T-cell (primary cell): ENCODE data around the gene ADCY5. TPM values are rescaled to one million over a fixed set of nuclear protein-coding genes. Genes with fewer than 3 reads are reported as not detected.

Source experiments
- ATAC-seq, 4 experiments: fragments of 200-7000 bp in 3 of 4; fragments of 150-1000 bp in 1 of 4; cut with Tn5 transposase; replicated peaks in 1 of 4; 1 replicate in 3 of 4; 2 replicates in 1 of 4; pipeline ENCODE4 v1.10.0; 2021; ENCODE audit warnings: moderate library complexity in 3 of 4, mild to moderate bottlenecking in 2 of 4, moderate number of reproducible peaks in 1 of 4
- CTCF ChIA-PET, 2 donors: fragments of 300-600 bp; sonication (Branson Sonifier 250); formaldehyde crosslinking; loops; one replicate each; lab custom pipeline; 2022; ENCODE audit warnings: antibody characterized with exemption in 2 of 2; lab: Charles Lee
- POLR2A ChIA-PET, 2 donors: fragments of 300-600 bp; sonication (Branson Sonifier 250); formaldehyde crosslinking; loops; one replicate each; lab custom pipeline; 2022; ENCODE audit warnings: antibody characterized with exemption in 2 of 2; lab: Charles Lee
- DNase-seq, 35 experiments: peaks; one replicate each; pipeline versions ENCODE4 v3.0.0 to v3.0.0-alpha.2; 2013 to 2023
- H3K27ac ChIP-seq: one replicate; pipeline ENCODE4 v1.5.1; 2013; ENCODE audit warnings: low read length
- H3K27me3 ChIP-seq, 2 experiments: replicated peaks in 1 of 2; 1 replicate in 1 of 2; 2 replicates in 1 of 2; pipeline versions ENCODE4 v1.6.1 to v1.7.0; 2013; ENCODE audit warnings: low read length in 1 of 2, mixed read lengths in 1 of 2; ENCODE audit not compliant: control insufficient read depth in 2 of 2, insufficient read depth in 2 of 2; ENCODE audit errors: extremely low read depth in 1 of 2
- H3K36me3 ChIP-seq, 2 donors: 1 replicate in 1 of 2; 2 replicates in 1 of 2; pipeline versions ENCODE4 v1.6.1 to v1.7.0; 2013; ENCODE audit warnings: low read length in 1 of 2; ENCODE audit not compliant: control insufficient read depth in 2 of 2, insufficient read depth in 1 of 2; ENCODE audit errors: extremely low read depth in 1 of 2
- H3K4me1 ChIP-seq, 2 experiments: 1 replicate in 1 of 2; 2 replicates in 1 of 2; pipeline versions ENCODE4 v1.6.1 to v1.7.0; 2013; ENCODE audit warnings: low read length in 2 of 2, mixed read lengths in 1 of 2; ENCODE audit not compliant: insufficient read depth in 2 of 2, control insufficient read depth in 1 of 2; ENCODE audit errors: extremely low read depth in 1 of 2
- H3K4me3 ChIP-seq, 2 donors: 1 replicate in 1 of 2; 2 replicates in 1 of 2; pipeline versions ENCODE4 v1.5.1 to v1.7.0; 2013; ENCODE audit warnings: mild to moderate bottlenecking in 2 of 2, low read length in 1 of 2, moderate library complexity in 1 of 2; ENCODE audit not compliant: control insufficient read depth in 1 of 2; ENCODE audit errors: extremely low read depth in 1 of 2
- H3K9me3 ChIP-seq: 2 replicates; pipeline ENCODE4 v1.7.0; 2013
- H3K27ac Mint-ChIP-seq, 2 donors: one replicate each; pipeline ENCODE4 v1.8.0; 2020 to 2021; ENCODE audit warnings: mild to moderate bottlenecking in 2 of 2, mixed read lengths in 2 of 2
- H3K27me3 Mint-ChIP-seq, 2 donors: one replicate each; pipeline ENCODE4 v1.8.0; 2021 to 2022; ENCODE audit warnings: mixed read lengths in 2 of 2
- H3K36me3 Mint-ChIP-seq: one replicate; pipeline ENCODE4 v1.8.0; 2021; ENCODE audit warnings: mixed read lengths
- H3K4me1 Mint-ChIP-seq, 3 donors: one replicate each; pipeline ENCODE4 v1.8.0; 2020 to 2022; ENCODE audit warnings: mixed read lengths in 3 of 3, mild to moderate bottlenecking in 1 of 3
- H3K4me3 Mint-ChIP-seq, 3 donors: one replicate each; pipeline ENCODE4 v1.8.0; 2020 to 2022; ENCODE audit warnings: mild to moderate bottlenecking in 3 of 3, mixed read lengths in 3 of 3, moderate library complexity in 3 of 3
- H3K9me3 Mint-ChIP-seq, 3 donors: one replicate each; pipeline ENCODE4 v1.8.0; 2020 to 2022; ENCODE audit warnings: mixed read lengths in 3 of 3
- WGBS: methylation state at CpG from one replicate; pipeline ENCODE4 v1.1.5; 2013; ENCODE audit warnings: missing lambda C conversion rate; ENCODE audit not compliant: insufficient coverage; 5-methylcytosine and 5-hydroxymethylcytosine counted together
- total RNA-seq, 35 experiments: library from RNA in 6 of 35; stranded (reverse) in 6 of 35; fragments of 120-200 nt in 1 of 35; gene quantifications; one replicate each; pipeline versions ENCODE4 v1.2.1 to v1.2.4 and lab custom pipeline; 2013 to 2026

ADCY5 gene
- total RNA-seq, 5 donors from 2014 or later (not counting 1 experiment from before 2014, with no cell fraction given) = 0.23 TPM; not detected in 4

DNA sequence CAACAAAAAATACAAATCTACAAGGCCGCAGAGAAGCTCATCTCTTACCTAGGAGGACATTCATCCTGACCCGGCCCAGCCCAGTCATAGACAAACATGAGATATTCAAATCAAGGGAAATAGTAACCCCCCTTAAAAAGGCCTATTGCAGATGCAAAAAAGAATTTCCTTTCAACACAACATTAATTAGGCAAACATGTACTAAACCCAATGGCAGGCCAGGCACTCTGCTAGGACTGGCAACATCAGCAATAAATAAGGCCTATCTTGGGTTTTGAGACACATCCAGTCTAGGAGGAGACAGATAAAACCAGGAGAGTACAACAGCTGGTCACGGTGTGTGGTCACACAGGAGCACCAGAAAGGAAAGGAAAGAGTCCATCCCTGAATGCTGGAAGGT, 61.4 kb downstream of the ADCY5 start:
- ATAC-seq = no peak
- H3K9me3 Mint-ChIP-seq = no peaks in the 10 kb centered on the region
- Histone ChIP-seq H3K4me1 (no peaks in the 10 kb centered on the region), H3K9me3 (no peaks in the 10 kb centered on the region), H3K36me3 (no peaks in the 10 kb centered on the region), H3K27ac (no peak overlapping the region), H3K27me3 (peaks cover 0 to 46% of the 10 kb centered on the region in 2 experiments), H3K4me3 (no peak overlapping the region)
- no peaks in the 10 kb centered on the region for H3K36me3 Mint-ChIP-seq
- ChIA-PET CTCF (no interaction called here), POLR2A (no interaction called here)
- no peak overlapping the region for H3K27ac Mint-ChIP-seq
- H3K27me3 Mint-ChIP-seq = peaks cover 28 to 31% of the 10 kb centered on the region in 2 donors
- no peaks in the 10 kb centered on the region for H3K4me1 Mint-ChIP-seq
- DNase-seq = no peak
- 72% methylated on average over 2 of the region's 3 CpGs for WGBS
- H3K4me3 Mint-ChIP-seq = no peak overlapping the region

DNA sequence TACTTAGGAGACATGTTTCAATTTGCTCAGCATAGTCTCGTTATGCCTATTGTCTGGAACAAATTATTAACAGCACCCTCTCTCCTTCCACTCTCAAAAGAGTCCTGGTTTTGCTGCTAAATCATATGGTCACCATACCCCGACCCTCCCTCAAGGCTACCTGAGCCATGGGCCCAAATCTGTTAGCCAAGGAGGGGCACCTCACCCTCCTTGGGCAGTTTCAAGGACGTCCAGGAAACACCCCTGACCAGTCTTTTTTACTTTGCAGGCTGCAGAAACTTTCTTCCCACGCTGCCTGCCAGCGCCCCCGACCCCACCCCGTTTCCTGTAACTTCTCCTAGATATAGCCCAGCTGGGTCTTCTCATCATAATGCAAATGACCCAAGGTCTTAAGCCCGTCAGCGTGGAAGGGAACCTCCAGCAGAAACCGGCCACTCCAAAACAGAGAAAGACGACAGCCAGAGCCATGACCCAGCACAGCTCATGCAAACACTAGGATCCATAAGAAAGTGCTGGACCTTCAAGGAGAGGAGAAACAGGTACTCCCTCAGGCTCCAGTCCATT, 62.3 kb downstream of the ADCY5 start:
- Histone ChIP-seq H3K27me3 (peaks cover 0 to 41% of the 10 kb centered on the region in 2 experiments), H3K4me3 (no peak overlapping the region), H3K4me1 (no peaks in the 10 kb centered on the region), H3K36me3 (no peaks in the 10 kb centered on the region), H3K27ac (no peak overlapping the region), H3K9me3 (no peaks in the 10 kb centered on the region)
- no peak for DNase-seq
- Mint-ChIP-seq H3K27me3 (peaks cover 28 to 30% of the 10 kb centered on the region in 2 donors), H3K27ac (no peak overlapping the region), H3K4me3 (no peak overlapping the region), H3K36me3 (no peaks in the 10 kb centered on the region), H3K9me3 (no peaks in the 10 kb centered on the region), H3K4me1 (no peaks in the 10 kb centered on the region)
- ChIA-PET CTCF (no interaction called here), POLR2A (no interaction called here)
- 27% methylated on average over 7 of the region's 11 CpGs for WGBS
- ATAC-seq = no peak

DNA sequence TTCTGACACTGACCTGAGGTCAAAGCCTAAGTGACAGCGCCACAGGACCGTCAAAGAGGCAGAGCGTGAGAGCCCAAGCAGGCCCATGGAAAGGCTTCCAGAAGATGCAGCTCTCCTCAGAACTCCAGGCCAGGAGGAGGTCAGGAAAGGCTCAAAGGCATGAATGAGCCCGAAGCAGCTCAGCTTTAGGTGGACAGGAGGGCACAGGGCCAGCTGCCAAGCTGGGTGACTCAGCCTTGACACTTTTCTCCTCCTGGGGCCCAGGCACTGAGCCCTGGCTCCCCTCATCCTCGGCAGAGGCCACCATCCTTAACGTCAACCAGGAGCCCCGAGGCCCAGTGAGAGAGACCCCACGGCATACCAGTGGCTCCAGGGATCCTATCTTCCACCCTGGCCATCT, 62.9 kb downstream of the ADCY5 start:
- peaks cover 0 to 37% of the 10 kb centered on the region in 2 experiments for H3K27me3 ChIP-seq
- 62% methylated on average over 6 of the region's 8 CpGs for WGBS
- H3K27ac ChIP-seq = no peak overlapping the region
- Mint-ChIP-seq H3K4me1 (no peaks in the 10 kb centered on the region), H3K4me3 (no peak overlapping the region), H3K27ac (no peak overlapping the region), H3K9me3 (no peaks in the 10 kb centered on the region), H3K36me3 (no peaks in the 10 kb centered on the region), H3K27me3 (peaks cover 28 to 30% of the 10 kb centered on the region in 2 donors)
- no peaks in the 10 kb centered on the region for H3K36me3 ChIP-seq
- ATAC-seq (no peak), DNase-seq (no peak)
- ChIA-PET CTCF (no interaction called here), POLR2A (no interaction called here)
- H3K4me3 ChIP-seq = no peak overlapping the region
- no peaks in the 10 kb centered on the region for H3K9me3 ChIP-seq
- no peaks in the 10 kb centered on the region for H3K4me1 ChIP-seq

DNA sequence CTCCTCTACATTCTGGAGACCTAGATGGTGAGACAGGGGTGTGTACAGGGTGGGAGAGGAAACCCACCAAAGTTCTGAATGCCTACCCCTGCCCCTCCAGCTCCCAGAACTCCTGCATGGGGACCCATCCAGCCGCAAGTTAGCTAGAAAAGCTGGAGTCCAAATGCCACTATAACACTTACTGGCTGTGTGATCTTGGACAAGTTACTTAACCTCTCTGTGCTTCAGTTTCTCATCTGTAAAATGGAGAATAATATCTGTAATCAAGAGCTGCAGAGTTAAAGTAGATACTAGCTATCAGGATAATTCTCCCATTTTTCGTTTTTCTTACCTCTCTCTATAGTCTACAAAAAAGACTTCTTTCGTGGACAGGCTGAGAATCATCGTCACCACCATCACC, 63.4 kb downstream of the ADCY5 start:
- peaks cover 28 to 30% of the 10 kb centered on the region in 2 donors for H3K27me3 Mint-ChIP-seq
- H3K4me1 ChIP-seq = no peaks in the 10 kb centered on the region
- H3K27me3 ChIP-seq = peaks cover 0 to 36% of the 10 kb centered on the region in 2 experiments
- no peaks in the 10 kb centered on the region for H3K36me3 Mint-ChIP-seq
- no peaks in the 10 kb centered on the region for H3K36me3 ChIP-seq
- DNase-seq = no peak
- no peaks in the 10 kb centered on the region for H3K9me3 ChIP-seq
- CTCF ChIA-PET = no interaction called here
- H3K4me3 Mint-ChIP-seq = no peak overlapping the region
- 100% methylated on average over 2 of the region's 4 CpGs for WGBS
- H3K27ac ChIP-seq = no peak overlapping the region
- H3K27ac Mint-ChIP-seq = no peak overlapping the region
- no peak overlapping the region for H3K4me3 ChIP-seq
- no peak for ATAC-seq
- no peaks in the 10 kb centered on the region for H3K9me3 Mint-ChIP-seq
- POLR2A ChIA-PET = no interaction called here
- no peaks in the 10 kb centered on the region for H3K4me1 Mint-ChIP-seq

DNA sequence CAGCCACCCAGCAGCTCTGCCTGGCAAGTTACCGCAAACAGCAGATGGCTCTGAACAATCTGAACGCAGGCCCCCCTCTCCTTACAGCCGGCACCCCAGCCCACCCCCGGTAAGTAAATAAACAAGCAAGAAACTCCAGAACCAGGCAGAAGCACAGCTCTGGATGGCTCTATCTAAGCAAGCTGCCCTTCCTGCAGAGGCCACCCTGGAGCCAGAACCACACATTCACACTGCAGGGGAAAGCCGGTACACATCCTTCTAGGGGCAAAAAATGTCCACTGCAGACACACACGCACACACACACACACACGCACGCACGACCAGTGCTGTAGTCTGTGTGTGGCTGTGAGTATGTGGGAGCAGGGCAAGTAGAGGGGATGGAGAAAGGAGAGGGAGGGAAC, 63.9 kb downstream of the ADCY5 start:
- H3K36me3 ChIP-seq = no peaks in the 10 kb centered on the region
- no peak for DNase-seq
- CTCF ChIA-PET = no interaction called here

DNA sequence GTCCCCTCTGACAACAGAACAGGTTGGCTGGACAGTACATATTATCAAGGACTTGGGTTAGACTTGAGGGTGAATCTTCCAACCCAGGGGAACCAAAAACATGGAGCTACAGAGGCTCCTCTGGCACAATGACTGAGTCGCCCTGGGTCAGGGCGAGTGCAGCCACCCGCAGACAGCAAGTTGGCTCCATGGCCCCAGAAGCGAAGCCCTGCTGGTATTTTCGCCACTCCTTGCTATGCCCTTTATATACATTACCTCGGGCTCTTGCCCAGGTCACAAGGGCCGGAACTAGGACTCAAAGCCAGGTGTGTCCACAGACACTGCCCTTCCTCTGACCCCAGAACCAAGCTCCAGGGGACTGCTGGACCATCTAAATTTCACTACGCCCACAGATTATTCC, 64.6 kb downstream of the ADCY5 start:
- Histone ChIP-seq H3K4me3 (no peak overlapping the region), H3K9me3 (no peaks in the 10 kb centered on the region), H3K27ac (no peak overlapping the region), H3K4me1 (no peaks in the 10 kb centered on the region), H3K27me3 (peaks cover 0 to 29% of the 10 kb centered on the region in 2 experiments), H3K36me3 (no peaks in the 10 kb centered on the region)
- POLR2A ChIA-PET = no interaction called here
- CTCF ChIA-PET = no interaction called here
- DNase-seq = no peak
- no peak for ATAC-seq
- 67% methylated on average over 3 of the region's 8 CpGs for whole genome bisulfite sequencing
- no peaks in the 10 kb centered on the region for H3K36me3 Mint-ChIP-seq
- no peaks in the 10 kb centered on the region for H3K4me1 Mint-ChIP-seq
- H3K27ac Mint-ChIP-seq = no peak overlapping the region
- no peaks in the 10 kb centered on the region for H3K9me3 Mint-ChIP-seq
- peaks cover 28 to 30% of the 10 kb centered on the region in 2 donors for H3K27me3 Mint-ChIP-seq
- no peak overlapping the region for H3K4me3 Mint-ChIP-seq

More for the DNA sequence above, 63.9 kb downstream of the ADCY5 start:
- Mint-ChIP-seq H3K4me1 (no peaks in the 10 kb centered on the region), H3K27me3 (peaks cover 28 to 30% of the 10 kb centered on the region in 2 donors), H3K9me3 (no peaks in the 10 kb centered on the region), H3K27ac (no peak overlapping the region), H3K36me3 (no peaks in the 10 kb centered on the region), H3K4me3 (no peak overlapping the region)
- WGBS = 83% methylated on average over 1 of the region's 9 CpGs
- no peak for ATAC-seq
- no peak overlapping the region for H3K4me3 ChIP-seq
- peaks cover 0 to 31% of the 10 kb centered on the region in 2 experiments for H3K27me3 ChIP-seq
- no peaks in the 10 kb centered on the region for H3K4me1 ChIP-seq
- POLR2A ChIA-PET = no interaction called here
- H3K9me3 ChIP-seq = no peaks in the 10 kb centered on the region
- no peak overlapping the region for H3K27ac ChIP-seq
